Endothelial cell of hepatic sinusoid (primary cell): Measurements from ENCODE around the gene CMA1.
"Not testable (repeated sequence)": the region's sequence is repeated elsewhere in the genome, so short reads cannot be mapped to it uniquely, and the experiment has no call there.

Experiments
- in situ Hi-C: cut with HindIII; loops from 2 replicates; pipeline ENCODE4 v1.10.0; 2017; ENCODE audit warnings: low sequenced_read_pairs

Gene CMA1

GRCh38 chr14:24508155-24508840 lies at the start of gene CMA1:
TSS of gene CMA1 (minus strand) at chr14:24508265. CDS start at chr14:24508235, 30 bp downstream.
- in situ Hi-C loops = no loop called here

GRCh38 chr14:24556756-24557155 lies 48.7 kb upstream of the CMA1 start:
- in situ Hi-C loops = no loop called here

- in situ Hi-C loops = not testable (repeated sequence)
These were observed 41.0 kb upstream of the CMA1 start for GRCh38 chr14:24549064-24549463.

GRCh38 chr14:24542346-24542936 lies 34.4 kb upstream of the CMA1 start:
- in situ Hi-C loops = no loop called here

GRCh38 chr14:24535737-24536136 lies 27.7 kb upstream of the CMA1 start:
- in situ Hi-C loops = no loop called here

- in situ Hi-C loops = no loop called here
These were observed 26.2 kb upstream of the CMA1 start for GRCh38 chr14:24534286-24534685.

GRCh38 chr14:24525877-24526620 lies 18.0 kb upstream of the CMA1 start:
- in situ Hi-C loops = not testable (repeated sequence)

- in situ Hi-C loops = no loop called here
These were observed 10.8 kb upstream of the CMA1 start for GRCh38 chr14:24518851-24519250.

- in situ Hi-C loops = no loop called here
These were observed 6.1 kb upstream of the CMA1 start for GRCh38 chr14:24514209-24514608.

GRCh38 chr14:24513009-24513408 lies 4.9 kb upstream of the CMA1 start:
- in situ Hi-C loops = no loop called here

- in situ Hi-C loops = no loop called here
These were observed 1.6 kb downstream of the CMA1 start for GRCh38 chr14:24506443-24506842.

GRCh38 chr14:24504425-24504950 lies 3.6 kb downstream of the CMA1 start:
- in situ Hi-C loops = no loop called here

GRCh38 chr14:24491586-24492408 lies 16.3 kb downstream of the CMA1 start:
- in situ Hi-C loops = not testable (repeated sequence)

GRCh38 chr14:24483604-24484252 lies 24.3 kb downstream of the CMA1 start:
- in situ Hi-C loops = no loop called here

- in situ Hi-C loops = not testable (repeated sequence)
These were observed 25.3 kb downstream of the CMA1 start for GRCh38 chr14:24482699-24483303.

- in situ Hi-C loops = no loop called here
These were observed 26.3 kb downstream of the CMA1 start for GRCh38 chr14:24481622-24482324.

GRCh38 chr14:24479999-24480398 lies 28.1 kb downstream of the CMA1 start:
- in situ Hi-C loops = not testable (repeated sequence)

- in situ Hi-C loops = no loop called here
These were observed 32.8 kb downstream of the CMA1 start for GRCh38 chr14:24475261-24475660.

- in situ Hi-C loops = no loop called here
These were observed 34.9 kb downstream of the CMA1 start for GRCh38 chr14:24473211-24473610.
